HG03103 (cell line): ENCODE results near the gene GOLGA7B.

ENCODE experiments used
- ATAC-seq: cut with Tn5 transposase; IDR thresholded peaks from one replicate; pipeline ENCODE4 v1.9.1; 2021; ENCODE audit warnings: low read depth; ENCODE audit not compliant: unreplicated experiment

Gene GOLGA7B

DNA sequence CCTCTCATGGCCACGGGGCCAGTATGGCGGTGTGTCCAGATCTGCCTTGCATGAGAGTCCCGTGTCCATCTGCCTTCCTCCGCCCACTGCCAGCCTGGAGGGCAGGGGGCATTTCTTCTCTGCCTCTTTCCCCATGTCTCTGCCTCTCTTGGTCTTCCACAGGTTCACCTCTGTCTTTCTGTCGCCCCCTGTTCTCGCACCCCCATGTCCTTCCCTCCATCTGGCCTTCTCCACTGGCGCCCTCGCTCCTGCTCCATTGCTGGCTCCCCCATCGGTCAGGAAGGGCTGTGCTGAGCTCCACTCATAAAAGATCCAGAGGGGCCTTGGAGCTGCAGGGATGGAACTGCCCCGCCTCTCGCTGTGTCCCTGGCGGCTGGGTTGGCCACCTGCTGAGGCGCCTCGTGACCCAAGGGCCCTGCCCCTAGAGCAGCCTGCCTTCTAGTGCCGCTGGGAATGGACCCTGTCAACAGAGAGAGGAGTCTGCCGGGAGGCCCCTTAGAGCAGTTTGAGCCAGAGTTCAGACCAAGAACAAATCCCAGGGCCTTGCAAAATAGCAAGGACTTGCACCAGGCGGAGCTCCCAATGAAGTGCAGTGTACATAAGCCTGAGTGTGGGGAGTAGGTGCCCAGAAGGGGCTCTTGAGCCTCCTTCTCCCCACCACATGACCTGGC, 42.0 kb downstream of the GOLGA7B start:
- no peak for ATAC-seq

DNA sequence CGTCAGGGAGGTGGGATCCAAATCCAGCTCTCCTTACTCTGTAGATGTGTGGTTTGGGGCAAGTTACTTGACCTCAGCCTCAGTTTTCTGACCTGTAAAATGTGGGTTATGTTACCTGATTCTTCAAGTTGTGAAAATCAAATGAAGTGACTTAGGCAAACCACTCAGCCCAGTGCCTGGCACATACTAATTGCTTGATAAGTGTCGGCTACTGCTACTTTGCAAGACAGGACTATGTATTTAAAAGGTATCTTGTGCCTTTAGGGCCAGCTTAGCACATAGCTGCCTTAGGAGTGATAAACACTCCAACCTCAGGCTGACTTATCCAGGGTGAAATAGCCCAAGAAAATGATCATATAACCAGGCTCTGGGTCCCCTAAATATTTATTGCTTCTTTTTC, 42.9 kb downstream of the GOLGA7B start:
- no peak for ATAC-seq

DNA sequence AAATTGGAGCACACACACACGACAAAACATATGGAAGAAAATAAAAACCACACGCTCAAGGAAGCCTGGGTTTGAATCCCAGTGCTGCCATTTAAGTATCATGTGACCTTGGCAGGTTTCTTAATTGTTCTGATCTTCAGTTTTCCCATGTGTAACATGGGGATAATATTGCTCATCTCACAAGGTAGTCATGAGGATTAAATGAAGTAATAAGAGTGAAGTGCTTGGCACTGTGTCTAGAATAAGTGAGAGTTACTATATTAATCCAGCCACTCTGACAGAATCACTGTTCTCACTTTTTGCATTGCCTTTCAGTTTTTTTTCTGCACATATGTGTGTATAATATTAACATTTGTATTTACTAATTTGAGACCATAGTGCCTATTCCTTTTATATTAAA, 43.3 kb downstream of the GOLGA7B start:
- ATAC-seq, result no peak

DNA sequence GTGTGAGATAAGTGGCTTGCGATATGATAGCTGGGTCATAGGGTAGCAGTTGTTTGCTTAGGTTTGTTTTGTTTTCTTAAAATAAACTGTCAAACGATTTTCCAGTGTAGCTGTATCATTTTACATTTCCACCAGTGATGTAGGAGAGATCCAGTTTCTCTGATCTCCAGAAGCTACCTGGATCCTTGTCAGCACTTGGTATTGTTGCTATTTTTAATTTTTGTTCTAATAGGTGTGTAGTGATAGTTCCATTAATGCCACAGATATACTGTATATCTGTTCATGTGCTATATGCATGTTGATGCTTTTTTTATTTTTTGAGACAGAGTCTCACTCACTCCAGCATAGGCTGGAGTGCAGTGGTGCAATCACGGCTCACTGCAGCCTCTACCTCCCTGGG, 44.4 kb downstream of the GOLGA7B start:
- no peak for ATAC-seq

DNA sequence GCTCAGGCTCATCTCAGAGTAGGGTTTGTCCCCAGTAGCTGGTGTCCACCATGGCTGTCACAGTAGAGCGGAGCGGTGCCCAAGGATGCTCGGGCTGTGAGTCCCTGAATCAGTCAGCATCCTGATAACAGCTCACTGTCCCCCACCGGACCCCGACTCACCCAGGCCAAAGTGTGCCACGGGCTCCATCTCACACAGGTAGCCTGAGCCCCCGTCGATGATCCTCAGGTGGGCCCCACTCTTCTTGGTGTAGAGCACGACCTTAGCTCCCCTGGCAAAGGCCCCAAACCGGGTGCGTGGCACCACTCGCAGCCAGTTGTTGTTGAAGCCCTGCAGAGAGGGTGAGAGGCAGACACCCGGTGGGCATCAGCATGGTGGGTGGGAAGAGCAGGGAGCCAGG, 45.4 kb downstream of the GOLGA7B start:
- no peak for ATAC-seq

DNA sequence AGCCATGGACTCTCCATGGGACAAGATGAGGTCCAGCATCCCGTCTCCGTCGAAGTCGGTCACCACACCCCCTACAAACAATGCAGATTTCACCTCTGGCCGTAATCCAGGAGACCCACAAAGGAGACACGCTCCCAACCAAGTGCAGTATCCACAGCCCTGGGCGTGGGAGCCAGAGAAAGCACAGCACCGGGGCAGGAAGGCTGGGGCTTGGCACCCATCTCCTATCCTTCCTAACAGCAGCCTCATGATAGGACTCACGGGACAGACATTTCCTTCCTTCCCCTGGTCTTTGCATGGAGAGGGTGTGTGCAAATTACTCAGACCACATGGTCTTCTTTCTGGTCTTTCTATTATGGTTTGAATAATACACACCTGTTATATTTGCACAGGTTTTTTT, 46.3 kb downstream of the GOLGA7B start:
- no peak for ATAC-seq

DNA sequence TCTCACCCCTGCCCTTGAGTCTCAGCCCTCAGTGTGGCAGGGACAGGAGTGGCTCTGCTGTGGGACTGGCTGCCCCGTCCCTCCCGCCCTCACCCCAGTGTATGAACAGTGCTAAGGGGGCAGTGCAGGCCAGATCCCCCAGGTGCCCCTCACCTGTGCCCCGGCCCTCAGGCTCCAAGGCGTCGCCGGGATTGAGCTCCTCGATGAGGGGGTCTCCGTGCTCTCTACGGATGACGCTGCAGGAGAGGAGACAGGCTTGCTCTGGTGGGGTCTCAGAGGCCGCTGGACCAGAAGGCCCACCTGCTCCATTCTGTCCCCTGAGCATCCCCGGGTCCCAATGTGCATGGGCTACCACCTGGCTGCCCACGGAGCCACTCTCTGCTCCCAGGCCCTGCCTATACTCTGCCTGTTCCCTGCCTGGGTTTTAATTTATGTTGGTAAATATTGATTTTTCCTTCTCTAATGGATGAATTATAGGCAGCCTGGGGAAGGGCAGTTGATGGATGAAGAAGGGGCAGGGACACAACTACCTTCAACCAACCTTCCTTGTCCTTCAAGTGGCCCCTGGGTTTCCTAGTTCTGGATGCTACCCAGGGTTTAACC, 47.2 kb downstream of the GOLGA7B start:
- no peak for ATAC-seq

DNA sequence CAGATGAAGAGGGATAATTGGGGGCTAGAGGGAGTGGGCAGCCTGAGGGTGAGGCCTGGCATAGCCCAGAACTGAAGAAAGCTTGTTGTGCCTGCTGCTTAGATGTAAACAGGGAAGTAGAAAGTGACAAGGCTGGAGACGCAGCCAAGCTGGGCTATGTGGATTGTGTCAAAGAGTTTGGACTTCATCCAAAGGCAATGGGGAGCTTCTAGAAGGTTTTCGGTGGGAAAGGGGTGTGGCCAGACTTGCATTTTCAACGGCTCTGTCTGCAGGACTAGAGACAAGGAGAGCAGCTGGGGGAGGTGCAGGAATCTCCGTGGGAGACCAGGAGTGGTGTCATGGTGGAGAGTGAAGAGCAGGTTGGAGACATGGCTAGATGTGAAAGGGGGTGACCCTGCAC, 48.8 kb downstream of the GOLGA7B start:
- ATAC-seq, result no peak

DNA sequence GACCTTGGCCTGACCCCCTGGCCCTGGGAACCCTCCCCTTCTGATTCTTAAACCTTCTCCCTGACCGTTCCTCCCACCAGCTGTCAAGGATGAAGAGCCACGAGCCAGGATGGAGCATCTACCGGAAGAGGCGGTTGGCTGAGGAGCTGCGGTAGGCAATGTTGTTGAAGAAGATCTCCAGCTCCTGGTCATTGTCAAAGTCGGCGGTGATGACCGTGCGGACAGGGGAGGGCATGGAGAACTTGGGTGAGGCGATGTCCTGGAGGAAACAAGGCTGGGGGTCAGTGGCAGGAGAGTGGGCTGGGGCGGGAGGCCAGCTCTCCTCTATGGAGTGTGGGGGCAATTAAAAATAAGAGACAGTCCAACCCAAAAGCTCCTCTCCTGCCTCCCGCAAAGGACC, 51.7 kb downstream of the GOLGA7B start:
- ATAC-seq, result no peak

DNA sequence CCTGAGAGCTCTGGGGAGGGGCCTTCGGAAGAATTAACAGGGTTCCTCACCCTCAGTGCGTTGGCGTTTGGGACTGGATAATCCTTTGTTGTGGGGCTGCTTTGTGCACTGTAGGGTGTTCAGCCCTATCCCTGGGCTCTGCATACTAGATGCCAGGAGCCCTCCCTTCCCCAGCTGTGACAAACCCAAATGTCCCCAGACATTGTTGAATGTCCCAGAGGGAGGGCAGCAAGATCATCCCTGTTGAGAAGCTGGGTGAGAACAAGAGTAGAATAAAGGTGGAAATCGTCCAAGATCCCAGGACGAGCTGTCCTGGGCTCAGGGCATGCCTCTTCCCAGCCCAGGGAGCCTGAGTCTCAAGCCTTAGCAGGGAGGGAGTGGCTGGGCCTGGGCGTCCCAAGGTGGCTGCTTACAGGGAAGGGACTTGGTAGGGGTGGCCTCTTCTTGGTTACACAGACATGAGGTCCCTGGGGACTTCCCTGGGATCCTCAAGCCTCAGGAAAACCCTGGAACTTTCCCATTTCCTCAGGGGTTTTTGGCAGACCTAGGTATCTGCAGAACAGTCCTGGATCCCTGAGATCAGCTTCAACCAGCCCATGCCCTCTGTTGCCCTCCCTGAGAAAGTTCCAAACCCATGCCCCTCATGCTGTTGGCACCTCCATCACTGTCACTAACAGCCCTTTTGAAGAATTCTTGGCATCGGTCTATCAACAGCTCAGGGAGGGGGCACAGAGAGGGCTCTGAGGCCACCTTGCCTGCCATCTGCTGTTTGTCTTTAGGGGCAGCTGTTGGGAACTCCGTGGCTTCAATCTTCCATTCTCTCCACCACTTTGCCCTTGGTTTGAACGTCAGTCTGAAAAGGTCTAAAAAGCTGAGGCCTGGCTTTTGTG, 53.7 kb downstream of the GOLGA7B start:
- no peak for ATAC-seq

DNA sequence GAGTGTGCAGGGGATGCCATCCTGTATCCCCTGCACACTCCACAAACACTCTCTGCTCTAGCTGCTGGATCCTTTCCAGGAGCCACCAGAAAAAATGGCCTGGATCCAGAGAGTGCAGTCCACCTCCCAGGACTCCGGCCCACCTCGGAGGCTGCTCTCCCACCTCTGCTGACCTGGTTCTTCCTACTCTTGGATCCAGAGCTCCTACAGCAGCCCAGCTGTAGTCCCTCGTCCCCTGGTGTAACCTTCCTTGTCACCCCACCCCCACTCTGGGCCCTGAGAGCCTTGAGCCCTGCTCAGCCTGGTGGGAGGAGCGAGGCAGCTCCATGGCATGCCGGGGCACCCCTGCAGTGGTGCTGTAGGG, 54.4 kb downstream of the GOLGA7B start:
- ATAC-seq, result no peak

DNA sequence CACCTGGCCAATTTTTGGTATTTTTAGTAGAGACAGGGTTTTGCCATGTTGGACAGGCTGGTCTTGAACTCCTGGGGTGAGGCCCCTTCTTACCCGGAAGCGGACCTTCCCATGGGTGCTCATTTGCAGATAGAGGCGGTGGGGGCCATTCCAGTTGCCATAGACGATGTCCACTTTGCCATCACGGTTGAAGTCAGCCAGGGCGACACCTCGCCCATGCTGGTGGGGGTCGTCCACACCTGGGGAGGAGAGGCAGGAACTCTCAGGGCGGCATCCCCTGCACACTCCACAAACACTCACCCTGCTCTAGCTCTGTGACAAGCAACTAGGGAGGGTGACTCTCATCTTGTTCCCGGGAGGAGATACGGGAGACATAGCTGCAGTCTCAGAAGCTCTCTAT, 54.9 kb downstream of the GOLGA7B start:
- ATAC-seq, result no peak

DNA sequence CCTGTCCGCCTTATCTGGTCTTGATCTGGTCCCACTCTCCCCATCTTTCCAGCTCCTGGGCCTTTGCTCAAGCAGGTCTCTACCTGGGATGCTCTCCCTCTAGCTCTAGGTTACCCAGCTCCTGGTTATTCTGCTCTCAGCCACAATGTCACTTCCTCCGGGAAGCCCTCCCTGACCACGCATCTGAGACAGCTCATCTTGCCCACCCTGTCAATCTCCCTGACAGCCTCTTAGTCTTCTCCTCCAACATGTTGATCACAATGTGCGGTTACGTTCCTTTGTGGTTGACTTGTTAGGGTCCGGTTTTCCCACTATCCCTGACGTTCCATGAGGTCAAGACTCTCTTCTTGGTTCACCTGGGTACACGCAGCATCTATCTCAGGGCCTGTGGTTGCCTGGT, 55.6 kb downstream of the GOLGA7B start:
- no peak for ATAC-seq

DNA sequence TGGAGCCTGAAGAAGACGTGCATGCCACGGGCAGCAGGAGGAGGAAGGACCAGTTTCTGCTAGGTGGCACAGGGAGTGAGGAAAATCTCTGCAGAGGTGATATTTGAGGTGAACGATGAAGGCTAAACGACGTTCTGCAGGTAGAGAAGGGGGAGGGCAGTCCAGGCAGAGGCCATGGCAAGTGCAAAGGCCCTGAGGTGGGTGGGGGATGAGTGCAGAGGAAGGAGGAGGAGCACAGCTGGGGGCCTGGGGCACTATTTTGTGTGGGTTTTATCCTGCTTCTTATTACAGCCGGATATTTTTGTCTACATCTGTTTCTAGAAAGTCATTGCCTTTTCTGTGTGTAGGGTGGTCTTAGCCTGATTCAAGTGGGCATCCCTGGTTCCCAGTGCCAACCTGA, 57.6 kb downstream of the GOLGA7B start:
- no peak for ATAC-seq

DNA sequence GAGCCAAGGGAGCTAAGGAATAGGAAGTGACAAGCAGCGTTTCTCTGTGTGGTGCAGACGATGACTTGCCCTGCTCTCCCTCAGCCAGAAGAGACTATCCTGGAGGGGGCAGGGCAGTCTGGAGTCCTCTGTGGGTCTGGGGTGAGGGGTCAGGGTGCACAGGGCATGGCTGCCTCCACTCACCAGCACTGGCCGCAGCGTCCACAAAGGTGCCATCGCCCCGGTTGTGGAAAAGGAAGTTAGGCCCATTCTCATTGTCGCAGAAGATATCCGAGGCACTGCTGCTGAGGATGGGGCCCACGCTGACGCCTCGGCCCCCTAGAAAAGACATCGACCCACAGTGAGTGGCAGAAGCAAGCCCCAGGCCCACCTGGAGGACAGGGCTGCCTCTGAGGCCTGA, 58.2 kb downstream of the GOLGA7B start:
- no peak for ATAC-seq

DNA sequence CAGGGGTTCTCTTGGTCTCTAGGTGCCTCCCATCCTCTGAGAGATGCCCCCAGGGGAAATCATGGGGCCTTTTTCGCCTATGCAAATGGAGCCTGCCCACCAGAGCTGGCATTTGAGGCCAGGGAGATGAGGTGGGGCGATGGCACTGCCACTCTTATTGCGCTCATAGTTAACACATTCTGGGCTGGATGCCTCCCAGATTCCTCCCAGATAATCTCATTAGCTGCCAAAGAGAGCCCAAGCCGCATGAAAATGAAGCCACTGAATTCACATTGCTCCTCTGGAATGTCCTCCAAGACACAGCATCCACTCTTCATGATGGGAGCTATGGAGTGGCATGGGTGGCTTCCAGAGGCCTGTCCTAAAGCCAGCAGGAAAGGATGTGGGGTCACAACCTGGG, 61.0 kb downstream of the GOLGA7B start:
- ATAC-seq, result no peak

DNA sequence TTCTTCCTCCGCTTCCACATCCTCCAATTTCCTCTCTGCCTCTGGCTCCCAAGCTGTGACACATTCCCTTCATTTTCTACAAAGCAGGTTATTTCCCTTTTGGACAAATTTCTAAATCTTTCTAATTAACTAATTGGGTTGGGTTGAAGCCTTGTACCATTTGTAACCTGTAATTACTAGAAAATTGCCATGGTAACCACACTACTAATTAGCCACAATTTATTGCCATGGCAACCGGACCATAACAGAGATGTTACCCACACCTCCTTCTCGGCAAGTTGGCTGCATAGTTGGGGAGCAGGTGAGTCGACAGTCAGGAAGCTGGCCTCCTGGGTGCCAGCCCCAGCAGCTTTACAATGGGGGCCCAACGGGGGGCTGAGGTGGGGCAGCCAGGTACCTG, 61.6 kb downstream of the GOLGA7B start:
- no peak for ATAC-seq

DNA sequence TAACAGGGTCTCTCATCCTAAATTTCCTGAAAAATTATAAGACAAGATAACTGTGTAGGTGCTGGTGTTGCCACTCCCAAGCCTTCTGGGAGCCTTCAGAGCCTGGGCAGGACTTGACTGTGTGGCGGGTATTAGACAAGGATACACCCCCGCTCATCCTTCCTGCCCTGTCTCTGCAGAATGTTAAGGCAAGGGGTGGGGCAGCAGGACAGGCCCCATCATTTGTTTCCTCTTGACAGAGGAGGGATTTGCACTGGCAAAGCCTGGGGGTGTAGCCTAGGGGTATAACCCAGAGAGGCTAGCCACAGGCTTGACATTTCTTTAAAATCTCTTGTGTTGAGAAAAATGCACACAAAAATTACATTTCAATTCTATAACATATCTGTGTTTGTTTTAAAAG, 63.5 kb downstream of the GOLGA7B start:
- no peak for ATAC-seq

DNA sequence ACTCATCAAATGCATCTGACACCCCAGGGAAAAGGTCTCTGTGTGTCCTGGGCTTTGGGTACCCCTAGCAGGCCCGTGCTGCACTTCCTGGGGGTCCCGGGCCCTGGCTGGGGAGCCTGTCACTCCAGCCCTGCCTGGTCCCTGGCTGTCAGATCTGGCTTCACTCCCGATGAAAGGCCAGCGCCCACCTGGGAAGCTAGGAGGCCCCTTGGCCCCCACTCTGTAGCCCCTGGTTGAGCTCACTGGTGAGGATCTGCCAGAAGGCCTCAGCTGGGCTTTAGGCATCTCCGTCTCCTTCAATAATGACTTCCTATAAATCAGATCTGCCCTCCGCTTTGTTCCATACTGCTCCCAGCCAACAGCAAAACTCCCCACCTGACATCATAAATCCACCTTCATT, 64.0 kb downstream of the GOLGA7B start:
- no peak for ATAC-seq

DNA sequence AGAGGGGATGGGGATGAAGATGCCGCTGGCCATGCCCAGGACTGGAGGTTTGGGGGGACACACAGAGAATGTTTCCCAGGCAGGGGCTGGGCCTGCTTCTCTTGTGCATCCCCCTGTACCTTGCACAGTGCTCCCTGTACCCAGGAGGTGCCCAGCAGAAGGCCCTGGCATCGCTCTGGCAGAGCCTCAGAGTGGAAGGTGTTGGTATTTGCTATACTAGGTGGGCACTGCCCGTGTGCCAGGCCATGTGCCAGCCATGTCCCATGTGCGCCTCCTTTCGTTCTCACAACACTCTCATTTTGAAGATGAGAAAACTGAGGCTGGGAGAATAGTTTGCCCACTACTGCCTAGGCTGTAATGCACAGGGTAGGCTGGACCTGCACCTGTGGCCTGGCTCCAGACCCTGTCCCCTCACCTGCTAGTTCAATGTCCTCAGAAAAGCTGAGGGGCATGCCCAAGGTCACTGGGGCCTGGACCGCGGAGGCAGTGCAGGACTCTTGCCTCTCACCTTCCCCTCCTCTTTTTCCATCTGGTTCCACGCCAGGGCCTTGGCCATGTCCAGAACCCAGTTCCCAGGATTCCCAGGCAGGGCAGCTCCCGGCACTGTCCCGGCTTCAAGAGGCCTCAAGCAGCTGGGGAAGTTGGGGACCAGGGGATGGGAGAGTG, 64.7 kb downstream of the GOLGA7B start:
- ATAC-seq, result no peak

DNA sequence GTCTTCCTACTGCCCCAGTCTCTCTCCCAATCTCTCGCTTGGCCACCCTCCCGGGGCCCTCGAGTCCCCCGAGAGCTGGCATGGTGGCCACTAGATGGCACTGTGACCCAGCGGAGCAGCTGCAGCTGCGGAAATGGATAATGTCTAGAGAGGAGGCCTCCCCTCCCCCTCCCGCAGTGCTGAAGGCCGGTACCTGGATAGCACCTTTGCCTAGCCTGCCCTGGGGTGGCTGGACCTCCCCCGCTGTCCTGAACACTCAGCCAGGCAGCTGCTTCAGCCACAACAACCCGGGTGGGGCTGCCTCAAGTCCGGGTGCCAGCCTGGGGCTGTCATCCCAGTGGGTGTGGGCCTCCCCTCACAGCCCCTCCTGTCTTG, 65.2 kb downstream of the GOLGA7B start:
- ATAC-seq, result no peak
